Fibroblast of skin of back (primary cell): ENCODE measurements around the gene HSD17B11. TPM values are rescaled to one million over a fixed set of nuclear protein-coding genes. Genes with fewer than 3 reads are reported as not detected.
"Not testable (repeated sequence)": the region's sequence is repeated elsewhere in the genome, so short reads cannot be mapped to it uniquely, and the experiment has no call there.

Source experiments
- DNase-seq: peaks from one replicate; pipeline ENCODE4 v3.0.0-alpha.2; 2013
- polyA plus RNA-seq, 2 experiments: library from polyadenylated mRNA; unstranded; fragments of 120-200 nt; gene quantifications; one replicate each; pipeline ENCODE4 v1.2.1, GENCODE V29; 2013; ENCODE audit not compliant: insufficient read length in 2 of 2

Gene HSD17B11, protein sequence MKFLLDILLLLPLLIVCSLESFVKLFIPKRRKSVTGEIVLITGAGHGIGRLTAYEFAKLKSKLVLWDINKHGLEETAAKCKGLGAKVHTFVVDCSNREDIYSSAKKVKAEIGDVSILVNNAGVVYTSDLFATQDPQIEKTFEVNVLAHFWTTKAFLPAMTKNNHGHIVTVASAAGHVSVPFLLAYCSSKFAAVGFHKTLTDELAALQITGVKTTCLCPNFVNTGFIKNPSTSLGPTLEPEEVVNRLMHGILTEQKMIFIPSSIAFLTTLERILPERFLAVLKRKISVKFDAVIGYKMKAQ
- polyA plus RNA-seq (2013, experiment 1 of 2; ENCODE audit: insufficient read length), result 11.4 TPM
- 13.3 TPM for polyA plus RNA-seq (2013, experiment 2 of 2; ENCODE audit: insufficient read length)

GRCh38 chr4:87390891-87391575 is at the start of gene HSD17B11:
Gene HSD17B11 (minus strand): TSS chr4:87391188. CDS start chr4:87391070, 118 bp downstream.
- DNase-seq, result peak; percentile 89

DNA sequence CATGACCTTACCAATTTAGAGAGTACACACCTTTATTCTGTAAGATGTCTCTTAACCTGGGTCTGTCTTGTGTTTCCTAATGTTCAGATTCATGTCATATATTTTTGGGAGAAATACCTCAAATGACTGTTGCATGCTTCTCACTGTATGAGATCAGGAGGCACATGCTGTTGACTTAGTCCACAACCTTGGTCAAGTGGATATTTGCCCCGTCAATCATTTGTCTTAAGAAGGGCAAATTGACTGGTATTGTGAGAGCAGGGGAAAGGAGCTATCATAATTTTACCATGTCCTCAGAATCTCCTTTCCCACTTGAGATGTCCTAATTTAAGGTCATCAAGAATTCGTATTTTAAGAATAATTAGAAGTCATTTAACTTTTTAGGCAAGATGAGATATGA is 42.4 kb upstream of the HSD17B11 start:
- no peak for DNase-seq

DNA sequence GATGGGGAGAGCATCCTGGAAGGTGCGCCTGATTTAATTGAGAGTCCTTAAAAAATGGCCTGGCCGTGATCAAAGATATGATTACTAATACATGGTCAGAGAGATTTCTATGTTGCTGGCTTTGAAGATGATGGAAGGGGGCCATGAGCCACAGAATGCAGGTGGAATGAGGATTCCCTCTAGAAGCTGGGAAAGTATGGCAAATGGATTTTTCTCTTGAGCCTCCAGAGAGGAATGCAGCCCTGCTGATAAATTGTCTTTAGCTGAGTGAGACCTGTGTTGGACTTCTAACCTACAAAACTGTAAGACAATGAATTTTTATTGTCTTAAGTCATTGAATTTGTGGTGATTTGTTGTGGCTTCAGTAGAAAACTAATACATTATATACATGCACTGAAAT is 39.0 kb upstream of the HSD17B11 start:
- DNase-seq, result no peak

GRCh38 chr4:87428979-87429378 is 38.0 kb upstream of the HSD17B11 start:
- no peak for DNase-seq

- DNase-seq, result no peak
Observed at GRCh38 chr4:87427518-87427868, 36.5 kb upstream of the HSD17B11 start.

DNA sequence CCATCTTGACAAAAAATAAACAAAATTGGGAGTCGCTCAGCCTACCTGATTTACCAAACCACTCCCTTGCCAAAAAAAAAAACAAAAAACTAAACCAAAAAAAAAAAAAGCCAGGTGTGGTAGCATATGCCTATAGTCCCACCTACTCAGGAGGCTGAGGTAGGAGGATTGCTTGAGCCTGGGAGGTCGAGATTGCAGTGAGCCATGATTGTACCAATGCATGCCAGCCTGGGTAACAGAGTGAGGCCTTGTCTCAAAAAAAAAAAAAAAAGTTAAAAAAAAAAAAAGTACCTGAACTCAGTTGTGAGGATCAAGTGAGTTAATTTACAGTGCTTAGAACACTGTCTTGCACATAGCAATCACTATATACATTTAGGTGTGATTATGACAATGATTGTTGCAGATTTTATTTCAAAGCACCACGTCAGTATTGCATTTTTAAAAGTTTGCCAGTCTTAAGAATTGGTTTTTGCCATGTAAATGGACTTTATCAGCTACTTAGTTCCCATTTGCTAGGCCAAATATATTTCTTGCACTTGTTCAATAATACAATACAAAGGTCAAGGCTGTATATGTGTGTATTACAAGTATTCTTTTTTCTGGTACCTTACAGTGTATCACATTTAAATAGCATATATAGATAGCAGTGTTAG is 36.0 kb upstream of the HSD17B11 start:
- no peak for DNase-seq

DNA sequence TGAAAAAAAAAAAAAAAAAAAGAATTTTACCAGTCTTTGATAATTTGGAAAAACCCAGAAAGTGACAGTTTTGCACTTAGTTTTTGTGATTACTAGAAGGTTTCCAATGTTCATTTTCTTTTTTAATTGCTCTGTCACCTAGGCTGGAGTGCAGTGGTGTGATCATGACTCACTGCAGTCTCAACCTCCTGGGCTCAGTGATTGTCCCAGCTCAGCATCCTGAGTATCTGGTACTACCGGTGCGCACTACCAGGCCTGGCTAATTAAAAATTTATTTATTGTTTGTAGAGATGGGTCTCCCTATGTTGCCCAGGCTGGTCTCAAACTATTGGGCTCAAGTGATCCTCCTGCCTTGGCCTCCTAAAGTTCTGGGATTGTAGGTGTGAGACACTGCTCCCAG is 34.7 kb upstream of the HSD17B11 start:
- DNase-seq, result no peak

DNA sequence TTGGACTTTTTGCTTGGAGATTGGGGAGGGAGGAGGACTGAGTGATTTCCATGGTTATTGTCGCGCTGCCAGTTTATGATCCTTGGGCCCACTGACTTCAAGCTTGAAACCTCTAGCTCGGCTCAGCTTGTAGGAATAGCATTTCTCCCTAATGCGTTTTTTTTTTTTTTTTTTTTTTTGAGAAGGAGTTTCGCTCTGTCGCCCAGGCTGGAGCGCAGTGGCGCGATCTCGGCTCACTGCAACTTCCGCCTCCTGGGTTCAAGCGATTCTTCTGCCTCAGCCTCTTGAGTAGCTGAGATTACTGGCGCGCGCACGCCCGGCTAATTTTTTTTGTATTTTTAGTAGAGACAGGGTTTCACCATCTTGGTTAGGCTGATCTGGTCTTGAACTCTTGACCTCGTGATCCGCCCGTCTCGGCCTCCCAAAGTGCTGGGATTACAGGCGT is 33.1 kb upstream of the HSD17B11 start:
- not testable (repeated sequence) for DNase-seq

DNA sequence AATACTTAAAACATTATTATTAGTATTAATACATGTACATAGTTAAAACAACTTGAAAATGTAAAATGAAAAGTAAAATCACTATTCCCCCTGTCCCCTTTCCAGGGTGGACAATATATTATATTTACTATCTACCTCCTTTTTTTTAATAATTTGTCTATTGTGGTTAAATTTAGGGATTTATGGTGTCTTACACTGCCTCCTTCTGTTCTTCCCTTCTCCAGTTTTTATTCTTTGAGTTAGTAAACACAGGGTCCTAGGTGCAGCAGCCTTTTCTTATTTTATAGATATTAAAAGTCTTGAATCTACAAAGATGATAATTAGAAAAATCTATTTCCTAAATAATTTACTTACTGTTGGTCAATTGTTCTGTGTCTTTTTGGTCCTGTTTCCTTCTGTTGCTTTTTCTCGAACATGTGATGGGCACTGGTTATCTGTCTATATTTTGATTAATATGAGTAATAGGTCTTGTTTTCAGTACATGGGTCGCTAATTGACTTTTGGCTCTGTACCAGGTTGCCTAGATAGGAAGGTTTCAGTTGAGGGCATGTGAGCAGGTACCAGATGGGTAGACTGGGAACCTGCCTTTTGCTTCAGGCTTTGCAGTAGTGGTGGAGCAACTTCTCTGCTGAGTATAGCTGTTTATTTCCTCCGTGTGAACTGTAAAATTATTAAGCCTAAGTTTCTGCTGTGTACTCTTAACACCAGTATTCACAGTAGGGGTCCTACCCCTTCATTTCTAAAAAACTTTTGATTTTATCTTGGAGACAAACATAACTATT is 32.5 kb upstream of the HSD17B11 start:
- DNase-seq, result peak; percentile 11

DNA sequence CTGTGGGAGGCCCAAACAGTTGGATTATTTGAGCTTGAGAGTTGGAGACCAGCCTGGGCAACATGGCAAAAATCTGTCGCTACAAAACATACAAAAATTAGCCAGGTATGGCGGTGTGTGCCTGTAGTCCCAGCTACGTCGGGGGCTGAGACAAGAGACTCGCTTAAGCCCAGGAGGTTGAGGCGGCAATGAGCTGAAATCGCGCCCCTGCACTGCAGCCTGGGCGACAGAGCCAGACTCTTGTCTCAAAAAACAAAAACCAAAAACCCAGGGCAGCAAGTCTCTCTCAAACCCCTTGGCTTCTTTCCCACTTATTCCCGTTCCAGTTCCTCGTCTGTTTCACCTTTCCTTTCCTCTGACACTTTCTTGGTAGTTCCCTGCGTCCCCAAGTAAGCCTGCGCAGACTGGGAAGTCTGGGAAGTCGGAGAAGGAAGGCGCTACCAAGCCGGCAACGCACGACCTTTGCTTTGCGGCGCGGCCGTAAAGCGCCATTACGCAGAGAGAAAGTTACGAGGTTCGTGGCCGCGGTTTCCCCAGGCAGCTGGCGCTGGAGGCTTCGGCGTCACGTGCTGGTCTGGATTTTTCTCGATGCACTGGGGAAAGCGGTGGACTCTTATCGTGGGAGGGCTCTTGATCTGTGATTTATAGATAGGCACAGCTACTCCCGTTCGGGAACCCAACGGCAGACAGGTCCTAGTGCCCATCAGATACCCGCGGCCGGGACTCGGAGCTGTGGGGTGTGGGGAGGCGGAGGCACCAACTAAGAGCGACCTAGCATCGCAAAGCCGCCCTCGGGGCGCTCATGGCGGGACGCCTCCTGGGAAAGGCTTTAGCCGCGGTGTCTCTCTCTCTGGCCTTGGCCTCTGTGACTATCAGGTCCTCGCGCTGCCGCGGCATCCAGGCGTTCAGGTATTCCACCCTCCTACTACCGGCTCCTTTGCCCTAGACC is 31.4 kb upstream of the HSD17B11 start, which contains the start of gene NUDT9:
TSS of gene NUDT9 (plus strand) at position 470 of the 949 bp plus-strand sequence. CDS start at position 803, 333 bp downstream.
- DNase-seq, result peak; percentile 97

DNA sequence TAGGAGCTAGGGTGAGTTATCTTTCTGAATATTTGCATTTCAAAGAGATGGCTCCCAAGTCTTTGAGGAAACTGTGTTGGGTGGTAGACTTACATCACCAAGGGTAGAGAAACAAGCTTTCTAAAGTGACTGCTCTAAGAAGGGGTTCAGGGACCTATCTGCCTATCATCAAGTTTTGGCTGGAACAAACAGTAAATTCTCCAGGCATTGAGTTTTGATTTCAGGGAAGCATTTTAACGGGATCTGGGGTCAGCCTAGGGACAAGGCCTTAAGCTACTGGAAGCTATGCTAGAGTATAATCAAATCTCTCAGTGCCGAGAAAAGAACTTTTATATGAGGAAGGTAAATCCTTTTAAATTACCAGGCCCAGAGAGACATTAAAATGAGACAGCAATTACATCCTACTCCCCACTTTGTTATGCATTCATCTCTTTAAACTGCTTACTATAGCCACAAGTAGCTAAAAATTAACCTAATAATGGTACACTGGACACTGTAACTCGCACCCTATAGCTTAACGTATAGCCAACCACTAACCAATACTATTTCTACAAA is 29.4 kb upstream of the HSD17B11 start:
- no peak for DNase-seq

GRCh38 chr4:87419578-87420249 is 28.7 kb upstream of the HSD17B11 start:
- DNase-seq, result no peak

GRCh38 chr4:87418410-87418809 is 27.4 kb upstream of the HSD17B11 start:
- not testable (repeated sequence) for DNase-seq

DNA sequence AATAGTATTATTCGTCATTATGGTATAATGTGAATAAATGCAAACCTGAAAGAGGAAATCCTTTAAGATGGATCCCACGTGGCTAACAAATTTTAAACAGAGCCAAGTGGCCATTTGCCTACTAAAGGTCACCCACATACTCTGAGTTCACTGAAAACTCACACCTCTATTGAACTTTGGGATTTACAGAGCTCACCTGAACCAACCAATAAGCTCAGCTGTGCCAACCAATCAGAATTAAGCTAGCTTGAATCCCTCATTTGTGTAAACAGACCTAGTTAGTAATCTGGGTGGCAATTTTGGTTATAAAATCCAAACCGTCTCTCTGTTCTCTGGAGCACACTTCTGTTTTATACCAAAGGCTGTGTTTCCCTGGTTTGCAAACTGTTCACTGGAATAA is 26.0 kb upstream of the HSD17B11 start:
- no peak for DNase-seq

DNA sequence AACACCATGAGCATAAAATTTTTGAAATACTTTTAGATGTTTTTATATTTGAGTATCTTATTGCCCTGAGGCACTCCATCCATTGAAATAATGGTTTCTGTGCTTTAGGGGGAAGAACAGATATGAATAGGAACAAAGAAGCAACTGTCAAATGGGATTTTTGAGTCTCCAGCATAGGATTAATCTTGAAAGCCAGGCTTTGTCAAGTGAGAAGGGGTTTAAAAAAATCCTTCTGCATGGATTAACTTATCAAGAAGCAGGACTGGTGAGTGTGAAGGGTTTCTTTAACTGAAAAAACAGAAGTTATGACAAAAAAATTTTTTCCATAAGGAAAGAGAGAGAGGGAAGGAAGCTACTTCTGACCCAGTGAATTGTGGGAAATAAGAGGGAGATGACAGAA is 23.8 kb upstream of the HSD17B11 start:
- DNase-seq, result no peak

DNA sequence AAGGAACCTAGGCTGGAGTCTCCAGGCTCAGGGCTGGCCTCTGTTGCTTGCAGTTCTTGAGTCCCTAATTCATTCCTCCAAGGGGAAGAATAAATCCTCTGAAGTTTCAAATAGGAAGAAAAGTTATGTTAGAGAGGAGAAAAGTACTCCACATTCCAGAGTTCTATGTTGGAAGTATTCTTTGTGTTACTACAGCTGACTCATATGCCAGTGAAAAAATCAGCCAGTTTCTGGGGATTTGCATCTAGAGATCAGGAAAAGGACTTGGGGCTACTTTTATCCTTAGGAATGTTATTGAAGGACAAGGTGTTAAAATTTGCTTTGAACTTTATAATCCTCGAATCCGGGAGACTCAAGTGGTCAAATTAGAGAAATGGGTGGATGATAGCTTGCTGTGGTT is 19.7 kb upstream of the HSD17B11 start:
- peak; percentile 12 for DNase-seq

DNA sequence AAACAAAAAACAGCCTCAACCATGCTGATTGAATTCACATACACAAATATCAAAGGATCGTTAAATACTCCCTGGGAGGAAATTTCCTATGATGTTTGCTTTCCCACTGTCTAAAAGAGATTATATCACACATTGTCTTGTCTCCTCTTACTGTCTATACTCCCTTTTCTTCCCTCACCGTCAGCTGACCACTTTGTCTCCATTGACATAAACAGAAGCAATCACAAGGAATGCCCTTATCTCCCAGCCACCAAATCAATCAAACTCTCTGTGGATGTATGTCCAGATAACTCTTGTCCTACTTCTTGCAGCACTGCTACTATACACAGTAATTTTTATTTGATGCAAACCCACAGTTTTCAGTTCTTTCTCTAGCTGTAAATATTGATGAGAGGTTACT is 19.2 kb upstream of the HSD17B11 start:
- no peak for DNase-seq

- DNase-seq, result no peak
Observed at GRCh38 chr4:87409420-87409939, 18.5 kb upstream of the HSD17B11 start.

DNA sequence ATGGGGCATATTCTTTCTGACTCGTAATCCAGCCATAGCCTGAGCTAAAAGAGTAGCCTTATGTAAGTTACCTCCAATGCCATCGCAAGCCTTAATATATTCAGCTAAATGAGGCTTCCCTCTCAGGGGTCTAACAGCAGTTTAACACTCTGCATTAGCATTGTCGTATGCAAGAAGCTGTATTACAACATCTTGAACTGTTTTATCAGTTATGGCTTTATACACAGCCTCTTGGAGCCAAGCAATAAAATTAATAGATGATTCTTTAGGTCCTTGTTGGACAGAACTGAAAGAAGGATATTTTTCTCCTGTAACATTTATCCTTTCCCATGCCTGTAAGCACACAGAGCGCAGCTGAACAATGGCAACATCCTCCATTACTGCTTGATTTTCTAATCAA is 15.9 kb upstream of the HSD17B11 start:
- not testable (repeated sequence) for DNase-seq

GRCh38 chr4:87406462-87406861 is 15.5 kb upstream of the HSD17B11 start:
- no peak for DNase-seq
